Stomach (tissue), 9 donors: ENCODE measurements around the gene VKORC1. TPM values are rescaled to one million over a fixed set of nuclear protein-coding genes. Genes with fewer than 3 reads are reported as not detected.

Experiments
- DNase-seq, 2 donors: peaks; one replicate each; pipeline versions ENCODE4 v3.0.0 to v3.0.0-alpha.2; 2013 to 2019
- H3K27ac ChIP-seq, 5 donors: fragments of 200-600 bp in 4 of 5; sonication (generic) in 4 of 5; one replicate each; pipeline ENCODE4 v1.5.1; 2013 to 2019; ENCODE audit warnings: mild to moderate bottlenecking in 1 of 5, moderate library complexity in 1 of 5
- H3K27me3 ChIP-seq, 3 donors: fragments of 200-600 bp; sonication (generic); one replicate each; pipeline ENCODE4 v1.5.1; 2017 to 2019; ENCODE audit warnings: mixed run types in 1 of 3
- H3K36me3 ChIP-seq, 4 donors: fragments of 200-600 bp; sonication (generic); 1 replicate in 3 of 4; 2 replicates in 1 of 4; pipeline ENCODE4 v1.5.1; 2016 to 2019
- H3K4me1 ChIP-seq, 4 donors: fragments of 200-600 bp; sonication (generic); one replicate each; pipeline ENCODE4 v1.5.1; 2016 to 2019
- H3K4me3 ChIP-seq, 4 donors: fragments of 200-600 bp; sonication (generic) in 3 of 4; one replicate each; pipeline ENCODE4 v1.5.1; 2016 to 2019; ENCODE audit warnings: mild to moderate bottlenecking in 1 of 4
- H3K9me3 ChIP-seq, 4 donors: fragments of 200-600 bp; sonication (generic); one replicate each; pipeline ENCODE4 v1.5.1; 2016 to 2019
- EP300 ChIP-seq: sonication (generic); formaldehyde crosslinking; IDR thresholded peaks from one replicate; pipeline ENCODE4 v1.6.1; 2017; ENCODE audit warnings: antibody characterized with exemption
- POLR2A ChIP-seq, 4 donors: fragments of 450-650 bp; IDR thresholded peaks; one replicate each; pipeline ENCODE4 v1.6.1; 2016; ENCODE audit warnings: antibody characterized with exemption in 4 of 4, control low read depth in 2 of 4, mild to moderate bottlenecking in 1 of 4, moderate library complexity in 1 of 4
- POLR2AphosphoS5 ChIP-seq, 3 donors: sonication (generic); formaldehyde crosslinking; IDR thresholded peaks; one replicate each; pipeline ENCODE4 v1.6.1; 2016; ENCODE audit warnings: antibody characterized with exemption in 3 of 3
- WGBS, 5 donors: extraction: QIAGEN DNeasy Blood & Tissue Kit in 3 of 5; methylation state at CpG; one replicate each; pipeline versions ENCODE4 v1.1.5 to v1.1.7; 2013 to 2018; 5-methylcytosine and 5-hydroxymethylcytosine counted together
- intact Hi-C: fragments of 100-400 bp; cut with DNase I; formaldehyde crosslinking; loops from one replicate; pipeline ENCODE4 v1.15.1; 2023; ENCODE audit warnings: low total_unique reads
- polyA plus RNA-seq, 3 donors: library from polyadenylated mRNA; stranded (reverse); fragments of 200-250 nt; gene quantifications; one replicate each; pipeline ENCODE4 v1.2.3, GENCODE V29; 2013
- total RNA-seq, 5 donors: library from RNA; depleted of rRNA; stranded (reverse); fragments of >200 nt; gene quantifications; one replicate each; pipeline versions ENCODE4 v1.1.0 to v1.2.3, GENCODE V29; 2014 to 2016
- TF ChIP-seq, protein P1 (sequence below), 7 experiments: fragments of 450-650 bp in 4 of 7; fragments of 200-600 bp in 3 of 7; sonication (generic) in 3 of 7; IDR thresholded peaks; one replicate each; pipeline ENCODE4 v1.5.1; 2016 to 2019; ENCODE audit warnings: antibody characterized with exemption in 7 of 7, control low read depth in 2 of 7, mild to moderate bottlenecking in 1 of 7
- donor health status: healthy with polysubstance abuse.
- donor health status: Bipolar disorder and iron deficiency.
- donor health status: healthy.

Gene VKORC1
- total and polyA plus RNA-seq, 8 donors = 20.1 to 191 (median 58.0) TPM

DNA sequence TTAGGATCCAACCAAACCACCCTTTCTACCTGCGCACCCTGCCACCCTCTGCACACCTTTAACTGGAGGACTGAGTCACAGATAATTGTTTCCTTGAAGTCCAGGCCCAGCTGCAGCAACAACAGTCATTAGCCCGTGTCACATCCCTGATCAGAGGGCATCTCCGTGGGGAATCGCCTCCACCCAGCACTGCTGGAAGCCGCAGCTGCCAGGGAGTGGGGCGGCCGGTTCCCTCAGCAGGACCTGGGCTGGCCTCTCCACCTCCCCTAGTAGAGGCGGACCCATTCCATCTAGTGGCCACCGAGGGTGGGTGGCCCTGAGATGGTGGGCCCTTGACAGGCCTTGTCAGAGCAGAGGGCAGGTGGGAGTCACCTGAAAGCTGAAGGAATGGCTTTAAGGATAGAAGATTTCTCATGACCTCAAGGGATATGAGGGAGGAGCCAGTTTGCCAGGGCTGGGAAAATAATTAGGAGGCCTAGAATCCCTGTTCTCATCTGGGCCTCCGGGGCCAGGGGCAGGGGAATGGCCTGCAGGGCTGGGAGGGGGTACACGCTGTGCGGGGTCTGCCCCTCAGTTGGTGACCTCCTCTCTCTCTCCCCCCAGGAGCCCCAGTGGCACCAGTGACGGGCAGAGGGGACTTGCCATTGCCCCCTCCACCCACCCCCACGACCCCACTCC is 12.1 kb downstream of the VKORC1 start:
- TF ChIP-seq POLR2A (IDR thresholded peaks at IDR 0.05) (no peak), POLR2AphosphoS5 (IDR thresholded peaks at IDR 0.05) (no peak), EP300 (no peak)
- TF ChIP-seq, protein P1, sequence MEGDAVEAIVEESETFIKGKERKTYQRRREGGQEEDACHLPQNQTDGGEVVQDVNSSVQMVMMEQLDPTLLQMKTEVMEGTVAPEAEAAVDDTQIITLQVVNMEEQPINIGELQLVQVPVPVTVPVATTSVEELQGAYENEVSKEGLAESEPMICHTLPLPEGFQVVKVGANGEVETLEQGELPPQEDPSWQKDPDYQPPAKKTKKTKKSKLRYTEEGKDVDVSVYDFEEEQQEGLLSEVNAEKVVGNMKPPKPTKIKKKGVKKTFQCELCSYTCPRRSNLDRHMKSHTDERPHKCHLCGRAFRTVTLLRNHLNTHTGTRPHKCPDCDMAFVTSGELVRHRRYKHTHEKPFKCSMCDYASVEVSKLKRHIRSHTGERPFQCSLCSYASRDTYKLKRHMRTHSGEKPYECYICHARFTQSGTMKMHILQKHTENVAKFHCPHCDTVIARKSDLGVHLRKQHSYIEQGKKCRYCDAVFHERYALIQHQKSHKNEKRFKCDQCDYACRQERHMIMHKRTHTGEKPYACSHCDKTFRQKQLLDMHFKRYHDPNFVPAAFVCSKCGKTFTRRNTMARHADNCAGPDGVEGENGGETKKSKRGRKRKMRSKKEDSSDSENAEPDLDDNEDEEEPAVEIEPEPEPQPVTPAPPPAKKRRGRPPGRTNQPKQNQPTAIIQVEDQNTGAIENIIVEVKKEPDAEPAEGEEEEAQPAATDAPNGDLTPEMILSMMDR (IDR thresholded peaks at IDR 0.05) = no peak
- DNase-seq = peak in 1 of 2 donors; percentile 2
- WGBS, 5 donors = 70 to 80% (median 75%) methylated on average over 10 to 14 of the region's 14 CpGs
- H3K27me3 ChIP-seq = no peaks in the 10 kb centered on the region
- H3K27ac ChIP-seq = no peak overlapping the region
- no peak overlapping the region for H3K4me3 ChIP-seq
- intact Hi-C loops = no loop called here
- H3K9me3 ChIP-seq = no peaks in the 10 kb centered on the region
- peaks cover 0 to 37% (median 25%) of the 10 kb centered on the region in 4 donors for H3K4me1 ChIP-seq
- peaks cover 43 to 100% (median 98%) of the 10 kb centered on the region in 4 donors for H3K36me3 ChIP-seq

DNA sequence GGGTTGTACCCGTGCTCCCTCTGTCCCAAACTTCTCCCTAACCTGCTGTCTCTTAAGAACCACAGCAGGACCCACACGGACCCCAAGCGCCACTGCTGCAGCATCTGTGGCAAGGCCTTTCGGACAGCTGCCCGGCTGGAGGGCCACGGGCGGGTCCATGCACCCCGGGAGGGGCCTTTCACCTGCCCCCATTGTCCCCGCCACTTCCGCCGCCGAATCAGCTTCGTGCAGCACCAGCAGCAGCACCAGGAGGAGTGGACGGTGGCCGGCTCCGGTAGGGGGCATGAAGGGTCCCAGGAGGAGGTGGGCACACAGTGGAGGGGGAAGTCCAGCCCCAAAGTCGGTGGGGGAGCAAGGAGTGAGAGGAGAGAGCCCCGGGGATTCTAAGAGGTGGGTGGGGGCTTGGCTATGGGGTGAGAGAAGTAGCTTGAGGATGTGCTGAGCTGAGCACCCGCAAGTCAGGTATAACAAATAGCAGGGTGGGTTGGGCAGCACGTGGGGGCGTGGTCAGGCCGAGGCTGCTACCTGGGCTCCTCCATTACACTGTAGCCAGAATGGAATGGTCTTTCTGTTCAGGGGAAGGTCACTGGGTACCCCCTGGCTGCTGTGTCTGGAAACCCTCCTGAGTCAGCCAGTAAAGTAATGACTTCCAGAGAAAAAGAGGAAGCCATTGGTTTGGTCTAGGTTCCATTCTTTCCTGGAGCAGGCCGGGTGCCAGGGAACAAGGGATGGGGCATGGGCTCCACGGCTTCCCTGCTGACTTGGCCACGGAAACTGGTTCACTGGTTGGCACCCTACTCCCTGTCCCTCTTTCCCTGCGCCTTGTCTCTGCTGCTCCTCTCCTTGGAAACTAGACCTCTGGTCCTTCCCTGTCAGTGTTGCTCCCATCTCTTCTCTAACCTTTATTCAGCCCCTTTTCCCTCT is 12.9 kb downstream of the VKORC1 start:
- WGBS, 5 donors = 81 to 86% (median 83%) methylated on average over 25 to 26 of the region's 26 CpGs
- H3K4me3 ChIP-seq = no peak overlapping the region
- H3K4me1 ChIP-seq = peaks cover 0 to 37% (median 25%) of the 10 kb centered on the region in 4 donors
- H3K36me3 ChIP-seq = peaks cover 48 to 100% (median 98%) of the 10 kb centered on the region in 4 donors
- peak in 1 of 2 donors; percentile 2 for DNase-seq
- H3K9me3 ChIP-seq = no peaks in the 10 kb centered on the region
- H3K27ac ChIP-seq = no peak overlapping the region
- intact Hi-C loops = no loop called here
- H3K27me3 ChIP-seq = no peaks in the 10 kb centered on the region
- TF ChIP-seq, protein P1 (IDR thresholded peaks at IDR 0.05) = no peak
- TF ChIP-seq EP300 (no peak), POLR2AphosphoS5 (IDR thresholded peaks at IDR 0.05) (no peak), POLR2A (IDR thresholded peaks at IDR 0.05) (no peak)

DNA sequence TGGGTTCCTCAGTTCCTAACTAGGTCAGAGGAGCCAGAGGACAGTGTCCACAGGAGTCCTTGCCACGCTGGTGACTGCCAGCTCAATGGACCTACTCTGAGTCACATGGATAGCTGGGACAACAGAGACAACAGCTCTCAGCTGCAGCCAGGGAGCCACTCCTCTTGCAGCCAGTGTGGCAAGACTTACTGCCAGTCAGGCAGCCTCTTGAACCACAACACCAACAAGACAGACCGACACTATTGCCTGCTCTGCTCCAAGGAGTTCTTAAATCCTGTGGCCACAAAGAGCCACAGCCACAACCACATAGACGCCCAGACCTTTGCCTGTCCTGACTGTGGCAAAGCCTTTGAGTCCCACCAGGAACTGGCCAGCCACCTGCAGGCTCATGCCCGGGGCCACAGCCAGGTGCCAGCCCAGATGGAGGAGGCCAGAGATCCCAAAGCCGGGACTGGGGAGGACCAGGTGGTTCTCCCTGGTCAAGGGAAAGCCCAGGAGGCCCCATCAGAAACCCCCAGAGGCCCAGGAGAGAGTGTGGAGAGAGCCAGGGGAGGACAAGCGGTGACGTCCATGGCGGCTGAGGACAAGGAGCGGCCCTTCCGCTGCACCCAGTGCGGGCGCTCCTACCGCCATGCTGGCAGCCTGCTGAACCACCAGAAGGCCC is 13.7 kb downstream of the VKORC1 start:
- no peak overlapping the region for H3K27ac ChIP-seq
- TF ChIP-seq POLR2A (IDR thresholded peaks at IDR 0.05) (no peak), POLR2AphosphoS5 (IDR thresholded peaks at IDR 0.05) (no peak), EP300 (no peak)
- TF ChIP-seq, protein P1 (IDR thresholded peaks at IDR 0.05) = no peak
- H3K4me3 ChIP-seq = no peak overlapping the region
- H3K4me1 ChIP-seq = peaks cover 0 to 44% (median 29%) of the 10 kb centered on the region in 4 donors
- intact Hi-C loops = no loop called here
- 92 to 95% (median 94%) methylated on average over 2 to 13 of the region's 13 CpGs for WGBS, 5 donors
- no peak for DNase-seq
- no peaks in the 10 kb centered on the region for H3K9me3 ChIP-seq
- peaks cover 54 to 100% (median 98%) of the 10 kb centered on the region in 4 donors for H3K36me3 ChIP-seq
- no peaks in the 10 kb centered on the region for H3K27me3 ChIP-seq

DNA sequence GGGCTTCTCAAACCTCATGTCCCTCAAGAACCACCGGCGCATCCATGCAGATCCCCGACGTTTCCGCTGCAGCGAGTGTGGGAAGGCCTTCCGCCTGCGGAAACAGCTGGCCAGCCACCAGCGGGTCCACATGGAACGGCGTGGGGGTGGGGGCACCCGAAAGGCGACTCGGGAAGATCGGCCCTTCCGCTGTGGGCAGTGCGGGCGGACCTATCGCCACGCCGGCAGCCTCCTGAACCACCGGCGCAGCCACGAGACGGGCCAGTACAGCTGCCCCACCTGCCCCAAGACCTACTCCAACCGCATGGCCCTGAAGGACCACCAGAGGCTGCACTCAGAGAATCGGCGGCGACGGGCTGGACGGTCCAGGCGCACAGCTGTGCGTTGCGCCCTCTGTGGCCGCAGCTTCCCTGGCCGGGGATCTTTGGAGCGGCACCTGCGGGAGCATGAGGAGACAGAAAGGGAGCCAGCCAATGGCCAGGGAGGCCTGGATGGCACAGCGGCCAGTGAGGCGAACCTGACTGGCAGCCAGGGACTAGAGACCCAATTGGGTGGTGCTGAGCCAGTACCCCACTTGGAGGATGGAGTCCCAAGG is 14.5 kb downstream of the VKORC1 start:
- no peak for TF ChIP-seq EP300
- TF ChIP-seq POLR2AphosphoS5 (IDR thresholded peaks at IDR 0.05) = no peak
- TF ChIP-seq POLR2A (IDR thresholded peaks at IDR 0.05) = no peak
- TF ChIP-seq, protein P1 (IDR thresholded peaks at IDR 0.05) = no peak
- 96 to 98% (median 97%) methylated on average over 37 to 40 of the region's 40 CpGs for WGBS, 5 donors
- H3K4me3 ChIP-seq = no peak overlapping the region
- no peaks in the 10 kb centered on the region for H3K27me3 ChIP-seq
- H3K36me3 ChIP-seq = peaks cover 54 to 92% (median 90%) of the 10 kb centered on the region in 4 donors
- intact Hi-C loops = no loop called here
- peaks cover 7 to 51% (median 36%) of the 10 kb centered on the region in 4 donors for H3K4me1 ChIP-seq
- H3K9me3 ChIP-seq = no peaks in the 10 kb centered on the region
- H3K27ac ChIP-seq = no peak overlapping the region
- no peak for DNase-seq
